ENCODE data around the gene EFNB1.

EFNB1 gene

DNA sequence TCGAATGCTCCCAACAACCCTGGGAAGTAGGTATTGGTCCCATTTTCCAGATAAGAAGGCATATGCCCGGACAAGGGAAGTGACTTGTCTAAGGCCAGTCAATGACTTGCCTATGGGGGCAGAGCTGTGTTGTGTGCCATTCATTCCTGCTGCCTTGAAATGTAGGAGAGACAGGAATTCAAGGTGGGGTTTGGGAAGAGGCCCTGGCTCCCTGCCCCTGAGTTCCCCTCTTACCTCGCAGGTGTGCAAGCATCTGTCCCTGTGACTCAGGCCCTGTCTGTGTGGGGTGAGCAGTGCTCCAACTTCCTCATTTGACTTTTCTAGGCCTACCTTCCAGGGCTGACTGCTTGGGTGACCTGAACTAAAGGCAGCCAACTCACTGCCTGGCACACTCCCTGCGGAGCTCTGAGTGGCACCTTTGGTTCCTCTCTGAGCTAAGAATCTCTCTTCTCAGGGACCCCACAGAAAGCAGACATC, 5.1 kb downstream of the EFNB1 start:
- Histone ChIP-seq H3K27me3 (ENCODE audit: control insufficient read depth in 1 of 2, insufficient read depth in 1 of 2, low read length in 2 of 2) (peaks cover 0 to 18% of the 10 kb centered on the region in 2 experiments), H4K8ac (ENCODE audit: low read length) (no peak overlapping the region), H3K9me3 (ENCODE audit: control insufficient read depth, low read length) (no peaks in the 10 kb centered on the region), H2BK15ac (ENCODE audit: low read depth, poor library complexity, severe bottlenecking) (no peak overlapping the region), H3K27ac (ENCODE audit: low read length, poor library complexity, severe bottlenecking) (no peak overlapping the region), H3K18ac (ENCODE audit: low read depth in 1 of 2, low read length in 2 of 2) (no peak overlapping the region), H3K4me3 (ENCODE audit: insufficient read depth in 1 of 2, low read depth in 1 of 2, low read length in 2 of 2) (no peak overlapping the region), H3K79me1 (replicated peaks; ENCODE audit: low read length, poor library complexity, severe bottlenecking) (peaks cover 16% of the 10 kb centered on the region), H2AFZ (ENCODE audit: low read depth, low read length) (no peak overlapping the region), H2BK5ac (ENCODE audit: low read depth, low read length, poor library complexity, severe bottlenecking) (no peak overlapping the region), H2BK12ac (ENCODE audit: low read length in 2 of 2) (no peak overlapping the region), H3K9ac (ENCODE audit: low read length) (no peak overlapping the region), H3K23ac (ENCODE audit: low read length in 2 of 2) (no peak overlapping the region), H2AK5ac (ENCODE audit: low read length, severe bottlenecking) (no peak overlapping the region), H3K4ac (ENCODE audit: low read depth in 1 of 2, low read length in 2 of 2) (no peak overlapping the region), H3K36me3 (ENCODE audit: control insufficient read depth in 1 of 2, insufficient read depth in 2 of 2, low read depth in 1 of 2, low read length in 2 of 2) (peaks cover 0 to 5% of the 10 kb centered on the region in 2 experiments), H2BK120ac (ENCODE audit: low read depth, low read length) (no peak overlapping the region), H3K14ac (ENCODE audit: low read length in 2 of 2) (peak overlapping the region in 1 of 2 experiments; percentile 65), H3K4me1 (ENCODE audit: control insufficient read depth, insufficient read depth, low read depth, low read length) (peaks cover 18% of the 10 kb centered on the region), H4K91ac (ENCODE audit: low read length) (no peak overlapping the region), H3K4me2 (ENCODE audit: low read length, poor library complexity, severe bottlenecking) (no peak overlapping the region)
- WGBS: 100% methylated on average over 4 of the region's 4 CpGs
- no peak for DNase-seq

DNA sequence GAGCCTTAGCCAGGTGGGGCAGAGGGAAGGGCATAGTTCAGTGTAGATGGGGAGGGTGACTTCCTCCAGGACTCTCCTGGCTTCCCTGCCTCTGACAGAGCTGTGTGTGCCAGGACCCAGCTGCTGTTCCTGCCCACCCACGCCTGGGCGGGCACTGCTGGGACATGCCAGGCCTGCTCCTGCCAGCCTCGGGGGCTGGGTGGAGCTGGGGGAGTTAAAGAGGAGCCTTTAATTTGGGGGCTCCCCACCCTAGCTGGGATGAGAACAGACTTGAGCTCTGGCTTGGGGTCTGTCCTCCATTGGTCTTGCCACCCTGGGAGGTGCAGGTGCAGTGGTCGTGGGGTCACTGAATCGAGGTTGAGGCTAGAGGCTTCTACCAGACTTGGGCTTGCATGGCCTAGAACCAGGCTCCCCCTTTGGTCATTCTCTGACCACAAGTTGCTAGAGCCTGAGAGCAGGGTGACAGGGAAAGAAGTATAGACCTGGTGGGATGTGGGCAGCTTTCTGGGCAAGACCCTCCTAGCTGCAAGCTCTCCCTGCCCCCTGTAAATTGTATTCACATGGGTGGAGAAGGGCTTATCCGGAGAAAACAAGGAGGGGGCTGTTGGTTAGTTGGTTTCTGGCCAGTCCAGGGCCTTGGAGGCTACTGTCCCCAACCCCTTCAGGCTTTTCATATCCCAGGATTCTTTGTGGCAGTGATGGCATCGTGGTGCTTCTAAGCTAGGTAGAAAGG, 5.7 kb downstream of the EFNB1 start:
- no peak overlapping the region for H2AFZ ChIP-seq (ENCODE audit: low read depth, low read length)
- H2BK12ac ChIP-seq (ENCODE audit: low read length in 2 of 2): no peak overlapping the region
- H2BK120ac ChIP-seq (ENCODE audit: low read depth, low read length): no peak overlapping the region
- H4K91ac ChIP-seq (ENCODE audit: low read length): no peak overlapping the region
- no peak overlapping the region for H3K9ac ChIP-seq (ENCODE audit: low read length)
- no peak overlapping the region for H3K14ac ChIP-seq (ENCODE audit: low read length in 2 of 2)
- no peak overlapping the region for H3K27ac ChIP-seq (ENCODE audit: low read length, poor library complexity, severe bottlenecking)
- H3K18ac ChIP-seq (ENCODE audit: low read depth in 1 of 2, low read length in 2 of 2): no peak overlapping the region
- DNase-seq: no peak
- no peak overlapping the region for H3K4me3 ChIP-seq (ENCODE audit: insufficient read depth in 1 of 2, low read depth in 1 of 2, low read length in 2 of 2)
- H3K27me3 ChIP-seq (ENCODE audit: control insufficient read depth in 1 of 2, insufficient read depth in 1 of 2, low read length in 2 of 2): peaks cover 0 to 18% of the 10 kb centered on the region in 2 experiments
- WGBS: 87% methylated on average over 6 of the region's 7 CpGs
- H2BK5ac ChIP-seq (ENCODE audit: low read depth, low read length, poor library complexity, severe bottlenecking): no peak overlapping the region
- H3K23ac ChIP-seq (ENCODE audit: low read length in 2 of 2): no peak overlapping the region
- no peak overlapping the region for H2AK5ac ChIP-seq (ENCODE audit: low read length, severe bottlenecking)
- H3K36me3 ChIP-seq (ENCODE audit: control insufficient read depth in 1 of 2, insufficient read depth in 2 of 2, low read depth in 1 of 2, low read length in 2 of 2): peaks cover 2 to 11% of the 10 kb centered on the region in 2 experiments
- peaks cover 19% of the 10 kb centered on the region for H3K79me1 ChIP-seq (replicated peaks; ENCODE audit: low read length, poor library complexity, severe bottlenecking)
- no peak overlapping the region for H2BK15ac ChIP-seq (ENCODE audit: low read depth, poor library complexity, severe bottlenecking)
- H4K8ac ChIP-seq (ENCODE audit: low read length): no peak overlapping the region
- peaks cover 18% of the 10 kb centered on the region for H3K4me1 ChIP-seq (ENCODE audit: control insufficient read depth, insufficient read depth, low read depth, low read length)
- H3K9me3 ChIP-seq (ENCODE audit: control insufficient read depth, low read length): no peaks in the 10 kb centered on the region
- H3K4me2 ChIP-seq (ENCODE audit: low read length, poor library complexity, severe bottlenecking): no peak overlapping the region
- H3K4ac ChIP-seq (ENCODE audit: low read depth in 1 of 2, low read length in 2 of 2): no peak overlapping the region

DNA sequence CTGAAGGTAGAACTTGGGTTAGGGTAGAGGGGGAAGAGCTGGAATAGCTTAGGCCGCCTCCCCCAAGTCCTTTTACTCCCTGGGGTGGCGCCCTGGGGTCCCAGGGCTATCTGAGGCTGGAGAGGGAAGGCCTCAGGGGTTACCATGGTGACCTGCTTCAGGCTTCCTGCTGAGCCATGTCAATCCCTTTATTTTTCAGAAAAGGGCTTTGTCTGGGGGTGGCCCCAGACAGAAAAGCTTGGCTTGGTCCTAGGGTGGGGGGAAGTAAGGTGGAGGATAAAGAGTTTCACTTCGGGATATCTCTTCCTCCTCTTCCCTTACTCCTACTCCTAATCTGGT, 6.3 kb downstream of the EFNB1 start:
- H3K9me3 ChIP-seq (ENCODE audit: control insufficient read depth, low read length): no peaks in the 10 kb centered on the region
- no peak overlapping the region for H3K4me3 ChIP-seq (ENCODE audit: insufficient read depth in 1 of 2, low read depth in 1 of 2, low read length in 2 of 2)
- H3K23ac ChIP-seq (ENCODE audit: low read length in 2 of 2): no peak overlapping the region
- no peak overlapping the region for H3K14ac ChIP-seq (ENCODE audit: low read length in 2 of 2)
- H2AK5ac ChIP-seq (ENCODE audit: low read length, severe bottlenecking): no peak overlapping the region
- H3K79me1 ChIP-seq (replicated peaks; ENCODE audit: low read length, poor library complexity, severe bottlenecking): peaks cover 20% of the 10 kb centered on the region
- H3K18ac ChIP-seq (ENCODE audit: low read depth in 1 of 2, low read length in 2 of 2): no peak overlapping the region
- H2AFZ ChIP-seq (ENCODE audit: low read depth, low read length): no peak overlapping the region
- H3K9ac ChIP-seq (ENCODE audit: low read length): no peak overlapping the region
- no peak overlapping the region for H2BK5ac ChIP-seq (ENCODE audit: low read depth, low read length, poor library complexity, severe bottlenecking)
- no peak for DNase-seq
- no peak overlapping the region for H2BK12ac ChIP-seq (ENCODE audit: low read length in 2 of 2)
- H3K4me2 ChIP-seq (ENCODE audit: low read length, poor library complexity, severe bottlenecking): no peak overlapping the region
- WGBS: 100% methylated on average over 2 of the region's 3 CpGs
- H4K8ac ChIP-seq (ENCODE audit: low read length): no peak overlapping the region
- H3K4me1 ChIP-seq (ENCODE audit: control insufficient read depth, insufficient read depth, low read depth, low read length): peaks cover 18% of the 10 kb centered on the region
- no peak overlapping the region for H3K27ac ChIP-seq (ENCODE audit: low read length, poor library complexity, severe bottlenecking)
- peaks cover 8 to 16% of the 10 kb centered on the region in 2 experiments for H3K36me3 ChIP-seq (ENCODE audit: control insufficient read depth in 1 of 2, insufficient read depth in 2 of 2, low read depth in 1 of 2, low read length in 2 of 2)
- H4K91ac ChIP-seq (ENCODE audit: low read length): no peak overlapping the region
- no peak overlapping the region for H2BK15ac ChIP-seq (ENCODE audit: low read depth, poor library complexity, severe bottlenecking)
- no peak overlapping the region for H3K4ac ChIP-seq (ENCODE audit: low read depth in 1 of 2, low read length in 2 of 2)
- H2BK120ac ChIP-seq (ENCODE audit: low read depth, low read length): no peak overlapping the region
- H3K27me3 ChIP-seq (ENCODE audit: control insufficient read depth in 1 of 2, insufficient read depth in 1 of 2, low read length in 2 of 2): peaks cover 0 to 18% of the 10 kb centered on the region in 2 experiments

DNA sequence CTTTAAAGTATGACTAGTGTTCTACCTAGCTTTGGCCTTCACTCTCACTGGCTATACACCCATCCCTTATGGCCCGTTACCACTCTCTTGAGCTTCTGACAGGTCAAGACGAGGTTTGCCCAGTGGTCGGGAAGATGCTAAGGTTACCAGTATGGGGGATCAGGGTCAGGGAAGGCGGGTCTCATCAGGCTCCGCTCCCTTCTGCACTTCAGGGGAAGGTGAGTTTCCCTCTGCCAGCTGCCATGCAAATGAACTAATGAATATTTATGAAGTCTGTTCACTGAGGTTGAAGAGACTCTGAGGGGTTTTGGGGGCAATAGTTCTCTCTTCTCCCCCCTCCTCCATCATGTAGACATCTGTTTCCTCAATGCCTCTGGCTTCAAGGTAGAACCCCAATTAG, 6.6 kb downstream of the EFNB1 start:
- no peaks in the 10 kb centered on the region for H3K9me3 ChIP-seq (ENCODE audit: control insufficient read depth, low read length)
- H2BK120ac ChIP-seq (ENCODE audit: low read depth, low read length): no peak overlapping the region
- no peak overlapping the region for H4K91ac ChIP-seq (ENCODE audit: low read length)
- H2BK5ac ChIP-seq (ENCODE audit: low read depth, low read length, poor library complexity, severe bottlenecking): no peak overlapping the region
- peaks cover 11 to 20% of the 10 kb centered on the region in 2 experiments for H3K36me3 ChIP-seq (ENCODE audit: control insufficient read depth in 1 of 2, insufficient read depth in 2 of 2, low read depth in 1 of 2, low read length in 2 of 2)
- H3K14ac ChIP-seq (ENCODE audit: low read length in 2 of 2): no peak overlapping the region
- H3K9ac ChIP-seq (ENCODE audit: low read length): no peak overlapping the region
- no peak for DNase-seq
- peaks cover 18% of the 10 kb centered on the region for H3K4me1 ChIP-seq (ENCODE audit: control insufficient read depth, insufficient read depth, low read depth, low read length)
- H2AFZ ChIP-seq (ENCODE audit: low read depth, low read length): no peak overlapping the region
- no peak overlapping the region for H3K23ac ChIP-seq (ENCODE audit: low read length in 2 of 2)
- H2BK15ac ChIP-seq (ENCODE audit: low read depth, poor library complexity, severe bottlenecking): no peak overlapping the region
- peaks cover 0 to 18% of the 10 kb centered on the region in 2 experiments for H3K27me3 ChIP-seq (ENCODE audit: control insufficient read depth in 1 of 2, insufficient read depth in 1 of 2, low read length in 2 of 2)
- H3K18ac ChIP-seq (ENCODE audit: low read depth in 1 of 2, low read length in 2 of 2): no peak overlapping the region
- H3K4ac ChIP-seq (ENCODE audit: low read depth in 1 of 2, low read length in 2 of 2): no peak overlapping the region
- no peak overlapping the region for H2BK12ac ChIP-seq (ENCODE audit: low read length in 2 of 2)
- H3K4me2 ChIP-seq (ENCODE audit: low read length, poor library complexity, severe bottlenecking): no peak overlapping the region
- H2AK5ac ChIP-seq (ENCODE audit: low read length, severe bottlenecking): no peak overlapping the region
- peaks cover 20% of the 10 kb centered on the region for H3K79me1 ChIP-seq (replicated peaks; ENCODE audit: low read length, poor library complexity, severe bottlenecking)
- H4K8ac ChIP-seq (ENCODE audit: low read length): no peak overlapping the region
- H3K27ac ChIP-seq (ENCODE audit: low read length, poor library complexity, severe bottlenecking): no peak overlapping the region
- H3K4me3 ChIP-seq (ENCODE audit: insufficient read depth in 1 of 2, low read depth in 1 of 2, low read length in 2 of 2): no peak overlapping the region
- 70% methylated on average over 2 of the region's 5 CpGs for WGBS
